Epidermal melanocyte (primary cell): ENCODE measurements around the gene FZD2.
"Not testable (repeated sequence)": the region's sequence is repeated elsewhere in the genome, so short reads cannot be mapped to it uniquely, and the experiment has no call there.

Source experiments
- DNase-seq: peaks from one replicate; pipeline ENCODE4 v3.0.0; 2011; ENCODE audit warnings: low spot score; ENCODE audit not compliant: insufficient read length

Gene FZD2

DNA sequence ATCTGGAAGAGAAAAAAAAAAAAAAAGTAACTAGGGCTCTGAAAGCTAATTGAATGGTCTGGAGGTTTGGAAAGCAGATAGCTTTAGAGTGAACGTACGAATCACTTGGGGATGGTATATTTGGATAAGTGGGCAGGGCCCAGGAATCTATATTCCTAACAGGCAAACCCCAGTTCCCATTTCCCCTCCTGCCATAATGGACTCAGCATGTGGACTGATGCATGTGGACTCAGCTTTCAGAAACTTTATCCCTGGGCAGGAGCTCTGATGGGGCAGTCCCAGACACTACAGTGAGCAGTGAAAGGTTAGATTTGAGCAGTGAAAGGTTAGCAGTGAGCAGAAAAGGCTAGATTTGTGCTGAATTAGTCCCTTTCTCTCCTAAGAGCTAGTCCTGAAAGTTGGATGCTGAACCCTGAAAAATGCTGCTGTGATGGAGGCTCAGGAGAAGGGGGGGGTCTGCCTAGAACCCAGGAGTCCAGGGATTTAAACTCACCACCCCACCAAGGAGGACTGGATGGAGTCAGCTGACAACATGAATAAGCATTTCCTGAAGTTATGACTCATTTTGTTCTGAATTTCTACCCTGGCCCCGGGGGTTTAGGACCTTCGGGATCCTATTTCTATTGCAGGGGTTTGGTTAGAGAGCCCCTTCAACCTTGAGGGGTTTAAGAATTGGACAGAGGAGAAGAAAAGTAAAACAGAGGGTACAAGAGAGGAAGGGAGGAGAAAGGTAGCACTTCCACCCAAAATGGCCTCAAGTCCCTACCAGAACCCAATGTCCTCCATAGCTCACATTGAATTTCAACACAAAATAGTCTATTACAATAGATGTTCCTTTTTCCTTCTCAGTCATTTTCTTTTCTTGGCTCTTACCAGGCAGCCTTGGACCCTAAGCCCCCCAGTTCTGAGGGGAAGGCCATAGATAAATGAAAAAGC, 10.3 kb upstream of the FZD2 start:
- no peak for DNase-seq

DNA sequence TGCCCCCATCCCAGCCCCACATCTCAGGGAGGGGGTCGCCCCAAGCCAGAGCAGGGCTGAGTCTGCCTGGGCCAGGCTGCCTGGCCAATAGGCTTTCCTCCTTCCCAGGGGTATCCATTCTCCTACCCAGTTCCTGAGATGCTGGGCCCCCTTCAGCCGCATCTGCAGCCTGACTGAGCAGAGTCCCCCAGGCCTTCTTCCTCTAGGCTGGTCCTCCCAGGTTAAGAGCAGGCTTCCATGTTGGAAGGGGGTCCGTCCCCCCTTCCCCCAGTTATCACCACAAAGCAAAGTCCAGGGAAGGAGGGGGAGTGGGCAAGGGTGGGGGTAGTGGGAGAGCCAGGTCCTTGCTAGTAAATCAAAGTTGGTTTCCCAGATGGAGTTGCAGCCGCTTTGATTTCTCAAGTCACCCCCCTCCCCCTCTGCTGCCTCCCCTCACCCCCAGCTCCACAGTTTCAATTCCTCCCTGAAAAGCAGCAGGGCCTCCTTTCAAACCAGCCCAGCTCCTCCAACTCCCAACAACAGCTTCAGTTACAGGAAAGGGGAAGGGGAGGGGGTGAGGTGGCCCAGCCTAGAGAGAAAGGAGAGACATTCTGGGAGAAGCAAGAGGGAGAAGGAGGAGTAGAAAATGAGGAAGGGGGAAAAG, 9.5 kb upstream of the FZD2 start:
- DNase-seq = no peak

DNA sequence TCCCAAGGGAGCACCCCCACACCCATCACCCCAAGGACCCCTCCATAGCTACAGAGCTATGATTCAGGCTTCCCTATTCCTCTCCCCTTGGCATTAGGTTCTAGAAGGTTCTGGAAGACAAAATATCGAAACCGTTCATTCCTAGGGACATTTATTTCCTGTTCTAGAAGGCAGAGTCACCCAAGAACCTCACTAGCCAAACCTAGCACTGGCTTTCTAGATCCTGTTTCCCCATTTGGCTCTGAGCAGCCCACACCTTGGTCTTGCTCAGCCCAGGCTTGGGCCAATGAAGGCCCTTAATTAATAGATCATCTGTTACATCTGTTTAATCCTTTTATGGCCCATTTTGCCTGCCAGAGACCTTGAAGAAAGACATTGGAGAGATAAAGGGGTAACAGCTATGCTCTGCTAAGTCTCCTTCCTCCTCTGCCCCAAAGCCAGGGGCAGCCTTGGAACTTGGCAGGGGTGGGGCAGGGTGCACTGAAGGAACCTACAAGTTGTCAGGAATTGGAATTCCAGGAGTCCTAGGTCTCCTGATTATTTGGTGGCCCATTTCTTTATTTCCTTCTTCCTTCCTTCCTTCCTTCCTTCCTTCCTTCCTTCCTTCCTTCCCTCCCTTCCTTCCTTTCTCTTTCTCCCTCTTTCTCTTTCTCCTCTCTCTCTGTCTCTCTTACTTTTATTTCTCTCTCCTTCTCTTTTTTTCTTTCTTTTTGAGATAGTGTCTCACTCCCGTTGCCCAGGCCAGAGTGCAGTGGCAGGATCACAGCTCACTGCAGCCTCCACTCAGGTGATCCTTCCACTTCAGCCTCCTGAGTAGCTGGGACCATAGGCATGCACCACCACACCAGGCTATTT, 8.7 kb upstream of the FZD2 start:
- no peak for DNase-seq

DNA sequence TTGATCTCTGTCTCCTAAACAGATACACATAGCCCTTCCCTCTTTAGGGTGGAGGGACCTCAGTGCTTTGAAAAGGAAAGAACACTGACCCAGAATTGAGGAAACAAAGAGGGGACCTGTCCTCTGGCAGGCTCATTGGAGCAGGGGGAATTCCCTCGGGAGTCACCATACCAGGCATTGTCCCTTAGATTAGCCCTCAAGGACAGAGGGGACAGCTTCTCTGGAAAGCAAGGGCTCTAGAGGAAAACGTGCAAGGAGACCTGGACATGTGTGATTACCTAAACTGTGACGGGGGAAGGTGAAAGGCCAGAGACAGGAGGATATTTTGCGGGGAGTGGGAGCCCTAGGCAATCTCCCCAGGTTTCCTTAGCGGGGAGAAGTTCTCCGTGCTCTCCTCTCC, 7.6 kb upstream of the FZD2 start:
- DNase-seq = no peak

DNA sequence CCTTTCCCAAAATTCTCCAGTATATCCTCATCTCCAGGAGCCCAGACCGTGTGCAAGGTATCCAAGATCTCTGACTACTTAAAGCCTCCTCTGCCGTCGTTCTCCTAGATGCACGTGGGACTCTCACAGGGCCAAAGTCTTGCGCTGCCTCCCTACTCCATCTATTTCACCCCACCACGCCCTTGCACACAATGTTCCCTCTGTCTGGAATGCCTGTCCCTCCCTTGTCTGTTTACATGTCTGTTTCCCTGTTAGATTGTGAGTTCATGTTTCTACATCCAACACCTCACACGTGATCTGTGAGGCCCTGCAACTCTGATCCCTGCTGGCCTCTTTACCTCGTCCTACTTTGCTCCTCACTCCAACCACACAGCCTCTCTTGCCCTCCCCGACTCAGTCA, 4.9 kb upstream of the FZD2 start:
- DNase-seq = no peak

DNA sequence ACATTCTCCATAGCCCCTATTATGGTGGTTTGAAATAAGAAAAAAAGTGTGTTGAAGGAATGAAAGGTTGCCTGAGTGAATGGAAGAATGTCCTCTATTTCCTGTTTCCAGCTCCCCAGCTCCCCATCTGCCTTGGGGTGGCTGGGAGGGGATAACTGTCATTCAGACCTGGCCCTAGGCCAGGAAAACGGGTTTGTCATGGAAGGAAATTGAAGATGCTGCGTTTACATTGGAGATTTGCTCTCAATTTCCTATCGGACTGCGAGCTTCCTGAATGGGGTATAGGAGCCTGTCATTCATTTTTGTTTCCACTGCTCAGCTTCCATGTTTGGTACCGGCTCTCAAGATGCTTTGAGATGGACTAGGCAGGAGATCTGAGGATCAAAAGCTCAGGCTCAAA, 2.2 kb upstream of the FZD2 start:
- DNase-seq = no peak

DNA sequence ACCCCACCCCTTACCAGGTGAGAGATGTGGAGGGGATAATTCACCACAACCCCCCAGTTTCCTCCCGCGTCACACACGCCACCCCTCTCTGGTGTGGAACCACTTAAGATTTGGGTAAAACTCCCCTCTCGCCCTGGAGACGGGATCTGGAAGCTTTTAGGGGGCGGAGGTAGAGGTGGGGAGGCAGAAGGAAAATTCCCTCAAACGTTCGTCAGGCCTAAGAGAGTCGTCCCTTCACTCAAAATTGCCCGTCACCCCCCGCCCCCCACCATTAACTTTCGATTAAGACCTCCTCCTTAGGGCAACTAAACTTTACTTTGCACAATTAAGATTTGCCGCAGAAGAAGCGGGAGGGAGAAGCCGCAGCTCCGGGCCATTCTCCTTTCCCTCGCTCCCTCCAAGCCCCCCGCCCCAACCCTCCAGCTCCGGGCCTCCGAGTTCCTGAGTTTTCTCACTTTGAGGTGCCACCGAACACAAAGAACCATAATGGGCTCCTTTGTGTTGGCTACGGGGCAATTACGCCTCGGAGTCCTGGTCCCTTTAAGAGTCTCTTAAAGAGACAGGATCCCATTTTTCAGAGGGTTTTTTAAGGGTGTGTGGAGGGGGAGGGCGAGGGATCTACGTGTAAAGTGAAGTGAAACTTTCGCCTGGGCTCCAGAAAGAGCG, 985 bp upstream of the FZD2 start:
- DNase-seq = peak; percentile 78

DNA sequence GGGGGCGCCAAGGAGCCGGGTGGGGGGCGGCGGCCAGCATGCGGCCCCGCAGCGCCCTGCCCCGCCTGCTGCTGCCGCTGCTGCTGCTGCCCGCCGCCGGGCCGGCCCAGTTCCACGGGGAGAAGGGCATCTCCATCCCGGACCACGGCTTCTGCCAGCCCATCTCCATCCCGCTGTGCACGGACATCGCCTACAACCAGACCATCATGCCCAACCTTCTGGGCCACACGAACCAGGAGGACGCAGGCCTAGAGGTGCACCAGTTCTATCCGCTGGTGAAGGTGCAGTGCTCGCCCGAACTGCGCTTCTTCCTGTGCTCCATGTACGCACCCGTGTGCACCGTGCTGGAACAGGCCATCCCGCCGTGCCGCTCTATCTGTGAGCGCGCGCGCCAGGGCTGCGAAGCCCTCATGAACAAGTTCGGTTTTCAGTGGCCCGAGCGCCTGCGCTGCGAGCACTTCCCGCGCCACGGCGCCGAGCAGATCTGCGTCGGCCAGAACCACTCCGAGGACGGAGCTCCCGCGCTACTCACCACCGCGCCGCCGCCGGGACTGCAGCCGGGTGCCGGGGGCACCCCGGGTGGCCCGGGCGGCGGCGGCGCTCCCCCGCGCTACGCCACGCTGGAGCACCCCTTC, 484 bp downstream of the FZD2 start:
- no peak for DNase-seq

DNA sequence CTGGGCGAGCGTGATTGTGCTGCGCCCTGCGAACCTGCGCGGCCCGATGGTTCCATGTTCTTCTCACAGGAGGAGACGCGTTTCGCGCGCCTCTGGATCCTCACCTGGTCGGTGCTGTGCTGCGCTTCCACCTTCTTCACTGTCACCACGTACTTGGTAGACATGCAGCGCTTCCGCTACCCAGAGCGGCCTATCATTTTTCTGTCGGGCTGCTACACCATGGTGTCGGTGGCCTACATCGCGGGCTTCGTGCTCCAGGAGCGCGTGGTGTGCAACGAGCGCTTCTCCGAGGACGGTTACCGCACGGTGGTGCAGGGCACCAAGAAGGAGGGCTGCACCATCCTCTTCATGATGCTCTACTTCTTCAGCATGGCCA, 1.0 kb downstream of the FZD2 start:
- no peak for DNase-seq

DNA sequence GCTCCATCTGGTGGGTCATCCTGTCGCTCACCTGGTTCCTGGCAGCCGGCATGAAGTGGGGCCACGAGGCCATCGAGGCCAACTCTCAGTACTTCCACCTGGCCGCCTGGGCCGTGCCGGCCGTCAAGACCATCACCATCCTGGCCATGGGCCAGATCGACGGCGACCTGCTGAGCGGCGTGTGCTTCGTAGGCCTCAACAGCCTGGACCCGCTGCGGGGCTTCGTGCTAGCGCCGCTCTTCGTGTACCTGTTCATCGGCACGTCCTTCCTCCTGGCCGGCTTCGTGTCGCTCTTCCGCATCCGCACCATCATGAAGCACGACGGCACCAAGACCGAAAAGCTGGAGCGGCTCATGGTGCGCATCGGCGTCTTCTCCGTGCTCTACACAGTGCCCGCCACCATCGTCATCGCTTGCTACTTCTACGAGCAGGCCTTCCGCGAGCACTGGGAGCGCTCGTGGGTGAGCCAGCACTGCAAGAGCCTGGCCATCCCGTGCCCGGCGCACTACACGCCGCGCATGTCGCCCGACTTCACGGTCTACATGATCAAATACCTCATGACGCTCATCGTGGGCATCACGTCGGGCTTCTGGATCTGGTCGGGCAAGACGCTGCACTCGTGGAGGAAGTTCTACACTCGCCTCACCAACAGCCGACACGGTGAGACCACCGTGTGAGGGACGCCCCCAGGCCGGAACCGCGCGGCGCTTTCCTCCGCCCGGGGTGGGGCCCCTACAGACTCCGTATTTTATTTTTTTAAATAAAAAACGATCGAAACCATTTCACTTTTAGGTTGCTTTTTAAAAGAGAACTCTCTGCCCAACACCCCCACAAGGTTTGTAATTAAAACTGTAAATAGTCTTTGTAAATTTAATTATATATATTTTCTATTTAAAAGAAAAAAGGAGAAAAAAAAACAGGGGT, 1.7 kb downstream of the FZD2 start:
- no peak for DNase-seq

DNA sequence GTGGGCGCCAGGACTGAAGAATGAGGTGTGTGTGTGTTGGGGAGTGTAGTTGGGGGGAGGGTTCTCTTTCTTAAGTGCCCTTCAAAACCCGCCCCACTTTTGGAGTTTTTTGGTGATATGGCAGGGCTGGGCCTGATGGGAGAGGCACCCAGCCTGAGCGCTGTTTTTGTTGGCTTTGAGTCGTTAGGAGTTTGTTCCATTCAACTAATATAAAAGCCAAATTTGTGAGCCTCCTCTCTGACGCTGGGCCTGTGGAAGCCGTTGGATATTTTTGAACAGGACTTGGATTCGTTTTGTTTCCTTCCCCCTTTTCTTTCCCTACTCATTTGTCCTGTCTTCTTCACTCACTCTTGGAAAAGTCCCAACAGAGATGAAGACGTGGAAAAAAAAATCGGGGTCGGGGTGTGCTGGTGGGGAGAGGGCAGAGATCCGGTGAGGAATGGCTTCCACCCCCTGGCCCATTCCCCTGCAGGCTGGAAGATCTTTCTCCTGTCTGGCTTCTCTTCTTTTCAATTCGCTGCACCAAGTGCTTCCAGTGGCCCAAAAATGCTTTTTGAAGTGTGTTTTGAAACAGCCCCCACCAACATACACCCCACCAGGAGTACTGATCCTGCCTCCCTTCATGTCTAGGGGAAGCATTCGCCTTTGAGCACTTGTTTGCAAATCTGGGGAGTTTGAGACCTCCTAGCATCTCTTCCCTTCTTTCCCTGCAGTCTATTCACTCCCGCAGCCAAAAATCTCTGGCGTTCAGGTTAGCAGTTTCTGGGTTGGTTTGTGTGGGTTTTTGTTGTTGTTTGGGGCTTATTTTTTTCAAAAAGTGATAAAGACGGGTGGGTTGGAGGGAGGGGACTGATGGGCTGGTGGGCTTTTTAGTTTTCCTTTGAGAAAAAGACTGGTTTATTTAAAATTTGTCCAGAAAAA, 2.6 kb downstream of the FZD2 start:
- DNase-seq = no peak

DNA sequence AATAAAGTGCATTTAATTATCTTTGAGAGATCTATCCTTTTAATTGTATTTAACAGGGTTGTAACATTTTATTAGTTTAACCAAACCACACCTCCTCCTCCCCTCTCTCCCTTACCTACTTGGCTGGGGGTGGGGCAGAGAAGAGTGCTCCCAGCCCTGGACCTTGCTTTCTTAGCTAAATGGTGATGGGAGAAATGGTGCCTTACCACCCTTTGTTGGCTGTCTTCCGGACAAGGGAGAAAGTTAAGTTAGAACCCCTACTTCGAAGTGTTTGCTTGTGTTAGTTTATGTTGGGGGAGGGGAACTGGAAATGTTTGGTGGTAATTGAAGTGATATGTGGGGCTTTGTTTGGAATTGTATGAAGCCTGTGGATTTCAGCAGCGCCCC, 3.9 kb downstream of the FZD2 start:
- no peak for DNase-seq

DNA sequence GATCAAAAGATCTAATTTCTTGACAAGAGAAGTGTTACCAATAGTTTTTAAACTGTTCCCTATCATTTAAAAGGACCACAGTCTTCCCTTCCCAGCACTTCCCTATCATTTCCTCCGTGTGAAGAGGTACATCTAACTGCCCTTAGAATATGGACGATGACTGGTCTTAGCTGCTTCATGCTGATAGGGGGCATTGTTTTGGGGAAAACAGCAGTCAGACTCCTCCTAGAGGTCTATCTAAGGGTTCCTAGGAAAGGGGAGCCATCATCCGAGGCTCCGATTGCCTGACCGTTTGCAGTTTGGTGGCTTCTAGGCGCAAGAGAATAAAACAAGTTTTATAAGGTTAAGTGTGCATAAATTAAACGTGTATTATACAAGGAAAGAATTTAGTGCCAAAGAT, 7.1 kb downstream of the FZD2 start:
- DNase-seq = no peak

DNA sequence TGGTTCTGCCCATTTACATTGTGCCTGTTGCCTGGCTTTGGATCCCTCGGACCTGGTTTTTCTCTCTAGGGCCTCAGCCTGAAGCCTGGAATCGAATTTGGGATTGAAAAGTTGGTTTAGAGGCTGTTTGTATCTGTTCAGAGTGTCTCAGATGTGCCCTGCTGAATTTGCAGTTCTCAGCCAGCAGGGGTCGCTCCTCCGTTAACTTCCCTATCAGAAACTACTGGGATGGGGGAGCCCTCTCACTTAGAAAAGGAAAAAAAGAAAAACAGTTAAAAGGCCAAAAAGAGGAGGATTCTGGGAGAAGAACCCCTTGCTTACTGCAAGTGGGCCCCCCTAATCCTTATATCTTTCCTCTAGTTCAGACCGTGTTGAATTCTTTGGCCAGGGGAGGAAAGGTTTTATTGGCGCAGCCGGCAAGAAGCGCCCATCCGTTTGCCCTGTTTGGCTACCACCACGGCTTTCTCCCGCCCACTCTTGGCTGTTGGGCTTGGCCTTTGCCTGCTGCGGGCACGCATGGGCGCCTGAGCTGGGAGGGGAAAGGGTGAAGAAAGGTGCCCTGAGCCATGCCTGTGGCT, 8.7 kb downstream of the FZD2 start:
- no peak for DNase-seq

DNA sequence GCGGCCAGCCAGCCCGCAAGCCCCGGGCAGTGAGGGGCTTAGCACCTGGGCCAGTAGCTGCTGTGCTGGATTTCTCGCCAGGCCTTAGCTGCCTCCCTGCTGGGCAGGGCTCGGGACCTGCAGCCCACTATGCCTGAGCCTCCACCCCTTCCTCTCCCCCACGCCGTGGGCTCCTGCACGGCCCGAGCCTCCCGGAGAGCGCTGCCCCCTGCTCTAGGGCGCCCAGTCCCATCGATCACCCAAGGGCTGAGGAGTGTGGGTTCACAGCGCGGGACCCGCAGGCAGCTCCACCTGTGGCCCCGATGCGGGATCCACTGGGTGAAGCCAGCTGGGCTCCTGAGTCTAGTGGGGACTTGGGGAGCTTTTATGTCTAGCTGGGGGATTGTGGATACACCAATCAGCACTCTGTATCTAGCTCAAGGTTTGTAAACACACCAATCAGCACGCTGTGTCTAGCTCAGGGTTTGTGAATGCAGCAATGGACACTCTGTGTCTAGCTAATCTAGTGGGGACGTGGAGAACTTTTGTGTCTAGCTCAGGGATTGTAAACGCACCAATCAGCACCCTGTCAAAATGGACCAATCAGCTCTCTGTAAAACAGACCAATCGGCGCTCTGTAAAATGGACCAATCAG, 11.1 kb downstream of the FZD2 start:
- DNase-seq = not testable (repeated sequence)

DNA sequence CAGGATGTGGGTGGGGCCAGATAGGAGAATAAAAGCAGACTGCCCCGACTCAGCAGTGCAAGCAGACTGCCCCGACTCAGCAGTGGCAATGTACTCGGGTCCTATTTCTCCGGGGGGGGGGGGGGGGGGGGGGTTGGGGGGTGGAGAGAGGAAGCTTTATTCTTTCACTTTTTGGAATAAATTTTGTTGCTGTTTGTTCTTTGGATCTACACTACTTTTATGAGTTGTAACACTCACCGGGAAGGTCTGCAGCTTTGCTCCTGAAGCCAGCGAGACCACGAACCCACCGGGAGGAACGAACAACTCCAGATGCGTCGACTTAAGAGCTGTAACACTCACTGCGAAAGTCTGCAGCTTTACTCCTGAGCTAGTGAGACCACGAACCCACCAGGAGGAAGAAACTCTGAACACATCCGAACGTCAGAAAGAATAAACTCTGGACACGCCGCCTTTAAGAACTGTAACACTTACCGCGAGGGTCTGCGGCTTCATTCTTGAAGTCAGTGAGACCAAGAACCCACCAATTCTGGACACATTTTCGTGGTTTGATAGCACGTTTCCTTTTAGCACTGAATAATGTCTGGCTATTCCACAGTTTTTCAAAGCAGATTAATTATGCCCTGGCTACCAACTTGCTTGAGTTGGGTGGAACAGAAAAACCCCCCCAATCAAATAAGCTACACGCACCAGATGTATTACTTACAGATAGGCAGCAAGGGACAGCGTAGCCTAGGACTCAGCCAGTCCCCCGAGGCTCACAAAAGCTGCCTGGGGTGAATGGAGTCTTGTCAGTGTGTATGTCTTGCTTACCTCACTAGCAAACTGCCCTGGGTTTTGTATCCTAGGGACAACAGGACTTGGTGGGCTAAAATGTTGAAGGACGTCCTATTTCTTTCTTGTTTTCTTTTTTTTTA, 11.9 kb downstream of the FZD2 start:
- no peak for DNase-seq

DNA sequence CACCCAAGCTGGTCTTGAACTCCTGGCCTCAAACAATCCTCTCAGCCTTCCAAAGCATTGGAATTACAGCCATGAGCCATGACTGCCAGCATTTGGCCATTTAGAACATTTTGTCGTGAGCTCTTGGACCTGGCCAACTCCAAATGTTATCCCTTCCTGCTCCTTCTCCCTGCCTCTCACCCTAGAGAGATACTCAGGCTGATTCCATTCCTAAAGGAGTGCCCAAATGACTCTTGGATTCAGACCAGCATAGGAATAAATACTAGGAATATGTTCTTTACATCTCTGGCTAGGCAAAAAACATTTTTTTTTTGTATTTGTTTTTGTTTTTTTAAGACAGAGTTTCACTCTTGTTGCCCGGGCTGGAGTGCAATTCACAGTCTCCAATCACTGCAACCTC, 15.5 kb downstream of the FZD2 start:
- DNase-seq = no peak
